HepG2 (cell line): ENCODE measurements around the gene IGIP. TPM values are rescaled to one million over a fixed set of nuclear protein-coding genes. Genes with fewer than 3 reads are reported as not detected.

ENCODE experiments used
- ATAC-seq: fragments of 200-7000 bp; cut with Tn5 transposase; 3 replicates; pipeline ENCODE4 v1.9.1; 2020; ENCODE audit warnings: mild to moderate bottlenecking, moderate library complexity
- BruUV-seq: library from RNA; stranded (reverse); fragments of 400-500 nt; replicated peaks from 2 replicates; lab custom pipeline; 2021; lab: Mats Ljungman, UMichigan
- CTCF ChIA-PET: fragments of 300-600 bp; formaldehyde crosslinking; extraction: SDS; loops from one replicate; lab custom pipeline; 2021; ENCODE audit warnings: low total read pairs, inconsistent platforms, low intra/inter-chr PET ratio; lab: Yijun Ruan, JAX
- POLR2A ChIA-PET: fragments of 350-600 bp; sonication (Branson Sonifier 250); formaldehyde crosslinking; loops from one replicate; lab custom pipeline; 2020; ENCODE audit warnings: antibody characterized with exemption, inconsistent platforms; lab: Yijun Ruan, JAX
- DNase-seq: peaks from one replicate; pipeline ENCODE4 v3.0.0-alpha.2; 2015; ENCODE audit warnings: low spot score
- FAIRE-seq: peaks from 3 replicates; lab custom pipeline; 2011; peaks lifted over from hg19 to GRCh38; lab: Jason Lieb, UNC
- H2AFZ ChIP-seq: one replicate; pipeline ENCODE4 v1.6.1; 2011; ENCODE audit warnings: low read length, inconsistent platforms
- H3K27ac ChIP-seq: fragments of 300-600 bp; 3 replicates; pipeline ENCODE4 v1.8.0; 2011; ENCODE audit warnings: mixed run types, mild to moderate bottlenecking, mixed read lengths, low read length, inconsistent platforms; ENCODE audit not compliant: insufficient read depth; ENCODE audit errors: extremely low read length
- H3K27me3 ChIP-seq, 2 experiments: fragments of 200-600 bp in 1 of 2; 2 replicates in 1 of 2; 3 replicates in 1 of 2; pipeline versions ENCODE4 v1.6.0 to v1.8.0; 2011; ENCODE audit warnings: low read length in 2 of 2, mild to moderate bottlenecking in 2 of 2, moderate library complexity in 2 of 2, inconsistent platforms in 1 of 2; ENCODE audit not compliant: insufficient read depth in 2 of 2, control insufficient read depth in 1 of 2
- H3K36me3 ChIP-seq, 2 experiments: fragments of 200-600 bp in 1 of 2; replicated peaks in 1 of 2; 2 replicates in 1 of 2; 3 replicates in 1 of 2; pipeline versions ENCODE4 v1.5.1 to v1.8.0; 2011; ENCODE audit warnings: low read length in 2 of 2, inconsistent platforms in 1 of 2; ENCODE audit not compliant: insufficient read depth in 2 of 2, control insufficient read depth in 1 of 2
- H3K4me1 ChIP-seq: 2 replicates; pipeline ENCODE4 v1.5.1; 2012; ENCODE audit warnings: low read length, inconsistent platforms; ENCODE audit not compliant: insufficient read depth
- H3K4me2 ChIP-seq: 2 replicates; pipeline ENCODE4 v1.6.0; 2011; ENCODE audit warnings: low read depth, low read length, inconsistent platforms
- H3K4me3 ChIP-seq, 3 experiments: fragments of 200-600 bp in 1 of 3; sonication (generic), shearing (Covaris generic) in 1 of 3; replicated peaks in 1 of 3; 2 replicates each; pipeline ENCODE4 v1.5.1; 2011 to 2016; ENCODE audit warnings: low read length in 3 of 3, inconsistent platforms in 2 of 3, low read depth in 2 of 3, mild to moderate bottlenecking in 2 of 3, control low read depth in 1 of 3, mixed read lengths in 1 of 3; ENCODE audit not compliant: insufficient read depth in 1 of 3
- H3K79me2 ChIP-seq: one replicate; pipeline ENCODE4 v1.6.1; 2011; ENCODE audit warnings: low read length, inconsistent platforms; ENCODE audit not compliant: insufficient read depth
- H3K9ac ChIP-seq: 2 replicates; pipeline ENCODE4 v1.6.0; 2011; ENCODE audit warnings: mild to moderate bottlenecking, low read depth, low read length, inconsistent platforms; ENCODE audit not compliant: insufficient read depth
- H3K9me3 ChIP-seq: 2 replicates; pipeline ENCODE4 v1.5.1; 2012; ENCODE audit warnings: mild to moderate bottlenecking, low read length
- H4K20me1 ChIP-seq: 2 replicates; pipeline ENCODE4 v1.6.0; 2011; ENCODE audit warnings: inconsistent platforms, mild to moderate bottlenecking, low read length, moderate library complexity; ENCODE audit not compliant: insufficient read depth
- HMG20A ChIP-seq: IDR thresholded peaks from 2 replicates; pipeline ENCODE4 v1.6.1; 2016; ENCODE audit warnings: borderline replicate concordance
- ZNF143 ChIP-seq: sonication (generic); formaldehyde crosslinking; IDR thresholded peaks from 2 replicates; pipeline ENCODE4 v1.4.0; 2020; ENCODE audit warnings: missing genetic modification reagents
- ZNF3 ChIP-seq: IDR thresholded peaks from 2 replicates; pipeline ENCODE4 v1.7.0; 2017; ENCODE audit warnings: inconsistent platforms
- WGBS: methylation state at CpG from one replicate; pipeline ENCODE4 v1.1.6; 2017; ENCODE audit warnings: low lambda C conversion rate; 5-methylcytosine and 5-hydroxymethylcytosine counted together
- in situ Hi-C: cut with HindIII; loops from 2 replicates; pipeline ENCODE4 v1.10.0; 2017; ENCODE audit warnings: low pct_unique_long_range_greater_than_20kb; ENCODE audit not compliant: extremely low pct_ligation_motif_present
- intact Hi-C: fragments of 100-400 bp; cut with micrococcal nuclease; formaldehyde crosslinking; loops from one replicate; pipeline ENCODE4 v1.10.0; 2022; ENCODE audit not compliant: unreplicated experiment
- polyA plus RNA-seq, 8 experiments: library from polyadenylated mRNA; depleted of rRNA in 3 of 8; stranded (reverse) in 7 of 8; unstranded in 1 of 8; fragments of >200 nt; fragmentation: Illumina TruSeq in 4 of 8; extraction: Trizol in 4 of 8; gene quantifications; 2 replicates each; pipeline versions ENCODE4 v1.2.1 to v1.2.3, GENCODE V29; 2011 to 2016; ENCODE audit warnings: low read depth in 4 of 8, missing spikeins in 1 of 8, mixed read lengths in 1 of 8; ENCODE audit not compliant: insufficient read depth in 1 of 8
- total RNA-seq, 5 experiments: library from RNA; depleted of rRNA; stranded (reverse); fragments of >200 nt; fragmentation: Illumina TruSeq; extraction: Trizol; gene quantifications; 2 replicates each; pipeline ENCODE4 v1.2.3, GENCODE V29; 2016; ENCODE audit warnings: low read depth in 1 of 5
- TF ChIP-seq, protein P1 (sequence below), 2 experiments: sonication (generic) in 1 of 2; formaldehyde crosslinking in 1 of 2; IDR thresholded peaks; 2 replicates each; pipeline versions ENCODE4 v1.5.1 to v1.6.1; 2011 to 2020; ENCODE audit warnings: borderline replicate concordance in 1 of 2, low read depth in 1 of 2, low read length in 1 of 2, mild to moderate bottlenecking in 1 of 2, missing genetic modification reagents in 1 of 2, moderate library complexity in 1 of 2

Gene IGIP
- total and polyA plus RNA-seq, 2 of the 13 experiments (the other 11 are each of a cell fraction or from before 2014, with no cell fraction given), result 1.7 to 2.1 TPM

DNA sequence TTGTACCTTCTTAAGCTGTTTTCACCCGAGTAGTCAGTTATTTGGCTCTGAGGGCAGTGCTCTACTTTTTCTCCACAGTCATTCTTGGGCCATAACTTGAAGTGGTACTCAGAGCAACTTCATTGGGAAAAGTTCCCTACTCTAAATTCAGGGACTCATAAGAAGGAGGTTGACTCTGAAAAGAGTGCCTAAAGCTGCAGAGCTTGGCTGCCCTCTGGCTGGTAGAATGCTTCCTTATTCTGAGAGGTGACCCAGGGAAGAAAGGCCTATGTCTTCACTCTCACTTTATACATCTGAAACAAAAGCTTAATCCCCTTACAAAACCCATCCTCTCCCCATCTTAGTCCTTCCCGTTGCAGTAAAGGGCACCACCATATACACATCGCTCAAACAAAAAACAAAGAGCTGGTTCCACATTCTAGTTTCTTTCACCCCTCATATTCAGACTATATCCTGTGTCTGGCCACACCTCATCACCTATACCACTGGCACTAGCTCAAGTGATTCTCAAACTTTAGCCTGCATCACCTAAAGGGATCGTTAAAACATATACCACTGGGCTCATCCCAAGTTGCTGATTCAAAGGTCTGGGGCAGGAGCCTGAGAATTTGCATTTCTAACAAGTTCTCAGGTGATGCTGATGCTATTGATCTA, 7.9 kb downstream of the IGIP start:
- DNase-seq, result no peak
- BruUV-seq, result no TSS peak
- CTCF ChIA-PET, result no interaction called here
- no peak for FAIRE-seq
- POLR2A ChIA-PET, result interaction anchor here (0.6 kb wide), 1 partner anchor 381 kb away, joined by 5 read pairs; no protein-coding TSS in a partner anchor
- WGBS, result 66% methylated on average over 4 of the region's 4 CpGs
- Histone ChIP-seq H3K79me2 (peaks cover 2% of the 10 kb centered on the region), H3K27me3 (no peaks in the 10 kb centered on the region; a peak in 1 of 5 replicates), H3K9me3 (no peaks in the 10 kb centered on the region), H3K9ac (no peak overlapping the region), H3K4me3 (no peak overlapping the region), H3K27ac (no peak overlapping the region), H3K4me2 (no peak overlapping the region), H2AFZ (no peak overlapping the region), H3K36me3 (no peaks in the 10 kb centered on the region), H3K4me1 (no peaks in the 10 kb centered on the region), H4K20me1 (peaks cover 5% of the 10 kb centered on the region; the same call in 1 of the 2 replicates)
- in situ Hi-C loops, result no loop called here
- no peak for ATAC-seq
- no peak for TF ChIP-seq ZNF143 (CRISPR knock-in tag)
- no peak for TF ChIP-seq HMG20A (CRISPR knock-in tag)
- no peak for TF ChIP-seq ZNF3 (CRISPR knock-in tag)
- TF ChIP-seq, protein P1, sequence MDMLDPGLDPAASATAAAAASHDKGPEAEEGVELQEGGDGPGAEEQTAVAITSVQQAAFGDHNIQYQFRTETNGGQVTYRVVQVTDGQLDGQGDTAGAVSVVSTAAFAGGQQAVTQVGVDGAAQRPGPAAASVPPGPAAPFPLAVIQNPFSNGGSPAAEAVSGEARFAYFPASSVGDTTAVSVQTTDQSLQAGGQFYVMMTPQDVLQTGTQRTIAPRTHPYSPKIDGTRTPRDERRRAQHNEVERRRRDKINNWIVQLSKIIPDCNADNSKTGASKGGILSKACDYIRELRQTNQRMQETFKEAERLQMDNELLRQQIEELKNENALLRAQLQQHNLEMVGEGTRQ (IDR thresholded peaks at IDR 0.05; ENCODE audit: low read depth, low read length), result no peak
- TF ChIP-seq, protein P1 (CRISPR knock-in tag; IDR thresholded peaks at IDR 0.05; ENCODE audit: borderline replicate concordance), result no peak
- intact Hi-C loops, result no loop called here
